NCI-H2196 (cell line): Measurements from ENCODE around the gene EEPD1.
A peak's percentile ranks its signal among the peaks of the same experiment; 100 is the strongest.

Experiments
- DNase-seq: peaks from one replicate; lab custom pipeline; 2025; ENCODE audit not compliant: unreplicated experiment; lab: John Stamatoyannopoulos, UW

Gene EEPD1

GRCh38 chr7:36296284-36296683 is 143.2 kb downstream of the EEPD1 start:
- no peak for DNase-seq

- DNase-seq: no peak
These were observed 144.4 kb downstream of the EEPD1 start for GRCh38 chr7:36297364-36298009.

- no peak for DNase-seq
These were observed 145.1 kb downstream of the EEPD1 start for GRCh38 chr7:36298106-36298505.

GRCh38 chr7:36299223-36299774 is 146.2 kb downstream of the EEPD1 start:
- DNase-seq: no peak

- no peak for DNase-seq
These were observed 146.8 kb downstream of the EEPD1 start for GRCh38 chr7:36299823-36300341.

- DNase-seq: no peak
These were observed 147.8 kb downstream of the EEPD1 start for GRCh38 chr7:36300696-36301350.

- DNase-seq: no peak
These were observed 149.1 kb downstream of the EEPD1 start for GRCh38 chr7:36301914-36302771.

- peak; percentile 95 for DNase-seq
These were observed 150.4 kb downstream of the EEPD1 start for GRCh38 chr7:36303202-36304098.

GRCh38 chr7:36304099-36304425 is 151.0 kb downstream of the EEPD1 start:
- DNase-seq: no peak

- DNase-seq: no peak
These were observed 152.2 kb downstream of the EEPD1 start for GRCh38 chr7:36305226-36305625.

- no peak for DNase-seq
These were observed 152.6 kb downstream of the EEPD1 start for GRCh38 chr7:36305648-36306047.

- no peak for DNase-seq
These were observed 153.2 kb downstream of the EEPD1 start for GRCh38 chr7:36306222-36306621.

- no peak for DNase-seq
These were observed 153.7 kb downstream of the EEPD1 start for GRCh38 chr7:36306722-36307121.

- no peak for DNase-seq
These were observed 155.0 kb downstream of the EEPD1 start for GRCh38 chr7:36308031-36308430.

GRCh38 chr7:36309301-36309700 is 156.2 kb downstream of the EEPD1 start:
- no peak for DNase-seq

- no peak for DNase-seq
These were observed 156.7 kb downstream of the EEPD1 start for GRCh38 chr7:36309716-36310115.

- DNase-seq: no peak
These were observed 157.8 kb downstream of the EEPD1 start for GRCh38 chr7:36310897-36311296.

- DNase-seq: no peak
These were observed 158.5 kb downstream of the EEPD1 start for GRCh38 chr7:36311539-36311938.

GRCh38 chr7:36312064-36312914 is 159.2 kb downstream of the EEPD1 start:
- DNase-seq: no peak

GRCh38 chr7:36312915-36313334 is 159.9 kb downstream of the EEPD1 start:
- no peak for DNase-seq
